Fibroblast of lung (primary cell): ENCODE measurements around the gene ARPC5. TPM values are rescaled to one million over a fixed set of nuclear protein-coding genes. Genes with fewer than 3 reads are reported as not detected.

Experiments
- DNase-seq, 2 donors: peaks; one replicate each; pipeline versions ENCODE4 v3.0.0 to v3.0.0-alpha.2; 2010; ENCODE audit warnings: low read depth in 2 of 2
- H2AFZ ChIP-seq: 2 replicates; pipeline ENCODE4 v1.5.1; 2012; ENCODE audit warnings: low read length, control low read depth, inconsistent platforms
- H3K27ac ChIP-seq: 2 replicates; pipeline ENCODE4 v1.5.1; 2011; ENCODE audit warnings: low read length, control low read depth; ENCODE audit not compliant: insufficient read depth
- H3K27me3 ChIP-seq: 2 replicates; pipeline ENCODE4 v1.5.1; 2011; ENCODE audit warnings: mild to moderate bottlenecking, low read length; ENCODE audit not compliant: control insufficient read depth, insufficient read depth
- H3K36me3 ChIP-seq: 2 replicates; pipeline ENCODE4 v1.5.1; 2011; ENCODE audit warnings: low read length; ENCODE audit not compliant: control insufficient read depth, insufficient read depth
- H3K4me1 ChIP-seq: 2 replicates; pipeline ENCODE4 v1.5.1; 2011; ENCODE audit warnings: low read length; ENCODE audit not compliant: control insufficient read depth, insufficient read depth; ENCODE audit errors: extremely low read depth
- H3K4me2 ChIP-seq: 2 replicates; pipeline ENCODE4 v1.5.1; 2011; ENCODE audit warnings: low read length, control low read depth; ENCODE audit not compliant: insufficient read depth; ENCODE audit errors: extremely low read depth
- H3K4me3 ChIP-seq, 4 experiments: fragments of 200-600 bp in 1 of 4; sonication (generic) in 1 of 4; replicated peaks in 1 of 4; 2 replicates each; pipeline ENCODE4 v1.5.1; 2011 to 2016; ENCODE audit warnings: low read length in 4 of 4, low read depth in 3 of 4, mild to moderate bottlenecking in 3 of 4, control low read depth in 2 of 4, inconsistent platforms in 1 of 4, mixed read lengths in 1 of 4; ENCODE audit not compliant: insufficient read depth in 1 of 4; ENCODE audit errors: control extremely low read depth in 1 of 4
- H3K79me2 ChIP-seq: 2 replicates; pipeline ENCODE4 v1.5.1; 2012; ENCODE audit warnings: mild to moderate bottlenecking, low read length, inconsistent platforms; ENCODE audit not compliant: control insufficient read depth, insufficient read depth
- H3K9ac ChIP-seq: 2 replicates; pipeline ENCODE4 v1.5.1; 2011; ENCODE audit warnings: mild to moderate bottlenecking, low read length, control low read depth; ENCODE audit not compliant: insufficient read depth
- H3K9me3 ChIP-seq: 2 replicates; pipeline ENCODE4 v1.5.1; 2012; ENCODE audit warnings: low read depth, low read length; ENCODE audit not compliant: control insufficient read depth, insufficient read depth
- H4K20me1 ChIP-seq: 2 replicates; pipeline ENCODE4 v1.5.1; 2011; ENCODE audit warnings: low read length; ENCODE audit not compliant: control insufficient read depth, insufficient read depth; ENCODE audit errors: extremely low read depth
- EZH2 ChIP-seq: IDR thresholded peaks from 2 replicates; pipeline ENCODE4 v1.5.1; 2012; ENCODE audit warnings: low read length, control low read depth, mild to moderate bottlenecking; ENCODE audit errors: missing control alignments
- polyA plus RNA-seq, 2 donors: library from polyadenylated mRNA; depleted of rRNA in 1 of 2; stranded (reverse) in 1 of 2; unstranded in 1 of 2; fragments of >200 nt; gene quantifications; 2 replicates each; pipeline ENCODE4 v1.2.1, GENCODE V29; 2011 to 2012; ENCODE audit warnings: missing spikeins in 1 of 2
- total RNA-seq: library from RNA; depleted of rRNA; stranded (reverse); fragments of >200 nt; gene quantifications from 2 replicates; pipeline ENCODE4 v1.2.1, GENCODE V29; 2014
- TF ChIP-seq, protein P1 (sequence below), 2 donors: IDR thresholded peaks in 1 of 2; conservative IDR thresholded peaks in 1 of 2; 1 replicate in 1 of 2; 2 replicates in 1 of 2; pipeline ENCODE4 v1.5.1; 2011 to 2012; ENCODE audit warnings: low read length in 2 of 2, control low read depth in 1 of 2, inconsistent platforms in 1 of 2, low read depth in 1 of 2, mild to moderate bottlenecking in 1 of 2

ARPC5 gene
- total and polyA plus RNA-seq, 2 donors (not counting 1 experiment from before 2014, with no cell fraction given) = 142 to 350 TPM

DNA sequence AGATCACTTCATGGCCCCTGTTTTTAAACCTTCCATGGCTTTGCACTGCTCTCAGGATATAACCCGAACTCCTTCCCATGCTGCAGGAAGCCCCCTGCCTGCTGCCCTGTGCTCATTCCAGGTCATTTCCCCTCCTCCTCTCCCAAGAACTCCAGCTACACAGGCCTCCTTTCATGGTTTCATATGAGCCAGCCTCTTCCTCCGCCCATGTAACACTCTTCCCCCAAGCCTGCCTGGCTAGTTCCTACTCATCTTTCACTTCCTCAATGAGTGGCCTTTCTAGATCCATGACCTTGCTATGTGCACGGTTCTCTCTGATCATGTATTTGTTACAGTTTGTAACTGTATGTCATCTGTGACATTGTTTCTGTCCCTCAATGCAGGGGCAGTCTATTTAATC is 42.2 kb downstream of the ARPC5 start:
- Histone ChIP-seq H4K20me1 (no peaks in the 10 kb centered on the region), H3K9me3 (no peaks in the 10 kb centered on the region), H3K79me2 (no peaks in the 10 kb centered on the region), H3K27ac (no peak overlapping the region), H3K4me1 (no peaks in the 10 kb centered on the region), H3K36me3 (no peaks in the 10 kb centered on the region), H3K4me2 (no peak overlapping the region), H2AFZ (no peak overlapping the region), H3K27me3 (no peaks in the 10 kb centered on the region), H3K4me3 (no peak overlapping the region), H3K9ac (no peak overlapping the region)
- no peak for DNase-seq
- TF ChIP-seq EZH2 = no peak
- TF ChIP-seq, protein P1, sequence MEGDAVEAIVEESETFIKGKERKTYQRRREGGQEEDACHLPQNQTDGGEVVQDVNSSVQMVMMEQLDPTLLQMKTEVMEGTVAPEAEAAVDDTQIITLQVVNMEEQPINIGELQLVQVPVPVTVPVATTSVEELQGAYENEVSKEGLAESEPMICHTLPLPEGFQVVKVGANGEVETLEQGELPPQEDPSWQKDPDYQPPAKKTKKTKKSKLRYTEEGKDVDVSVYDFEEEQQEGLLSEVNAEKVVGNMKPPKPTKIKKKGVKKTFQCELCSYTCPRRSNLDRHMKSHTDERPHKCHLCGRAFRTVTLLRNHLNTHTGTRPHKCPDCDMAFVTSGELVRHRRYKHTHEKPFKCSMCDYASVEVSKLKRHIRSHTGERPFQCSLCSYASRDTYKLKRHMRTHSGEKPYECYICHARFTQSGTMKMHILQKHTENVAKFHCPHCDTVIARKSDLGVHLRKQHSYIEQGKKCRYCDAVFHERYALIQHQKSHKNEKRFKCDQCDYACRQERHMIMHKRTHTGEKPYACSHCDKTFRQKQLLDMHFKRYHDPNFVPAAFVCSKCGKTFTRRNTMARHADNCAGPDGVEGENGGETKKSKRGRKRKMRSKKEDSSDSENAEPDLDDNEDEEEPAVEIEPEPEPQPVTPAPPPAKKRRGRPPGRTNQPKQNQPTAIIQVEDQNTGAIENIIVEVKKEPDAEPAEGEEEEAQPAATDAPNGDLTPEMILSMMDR (conservative IDR thresholded peaks at IDR 0.05 in 1 of 2, IDR thresholded peaks at IDR 0.05 in 1 of 2; ENCODE audit: low read depth in 1 of 2, low read length in 2 of 2) = no peak

DNA sequence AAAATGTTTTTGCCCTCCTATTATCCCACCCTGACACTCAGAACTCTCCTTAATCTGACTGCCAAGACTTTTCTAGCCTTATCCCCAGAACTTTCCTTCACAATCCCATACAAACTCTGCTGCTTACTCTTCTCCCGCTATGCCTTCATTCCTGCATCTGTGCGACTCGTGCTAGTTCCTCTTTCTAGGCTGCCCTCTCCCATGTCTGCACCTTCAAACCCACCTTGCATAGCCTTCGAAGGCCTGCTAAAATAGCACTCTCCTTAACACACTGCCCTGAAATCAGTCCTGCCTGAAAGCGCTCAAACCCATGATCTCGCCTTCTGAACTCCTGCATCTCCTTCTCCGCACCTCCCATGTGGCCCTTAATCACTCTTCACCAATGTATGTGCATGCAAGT is 42.9 kb downstream of the ARPC5 start:
- no peaks in the 10 kb centered on the region for H3K27me3 ChIP-seq
- TF ChIP-seq, protein P1 (conservative IDR thresholded peaks at IDR 0.05 in 1 of 2, IDR thresholded peaks at IDR 0.05 in 1 of 2; ENCODE audit: low read depth in 1 of 2, low read length in 2 of 2) = no peak
- no peak for TF ChIP-seq EZH2
- H3K9ac ChIP-seq = no peak overlapping the region
- no peak overlapping the region for H3K4me3 ChIP-seq
- H3K79me2 ChIP-seq = no peaks in the 10 kb centered on the region
- no peak for DNase-seq
- H3K9me3 ChIP-seq = no peaks in the 10 kb centered on the region
- no peaks in the 10 kb centered on the region for H4K20me1 ChIP-seq
- no peak overlapping the region for H2AFZ ChIP-seq
- H3K4me1 ChIP-seq = no peaks in the 10 kb centered on the region
- no peaks in the 10 kb centered on the region for H3K36me3 ChIP-seq
- no peak overlapping the region for H3K4me2 ChIP-seq
- H3K27ac ChIP-seq = no peak overlapping the region

DNA sequence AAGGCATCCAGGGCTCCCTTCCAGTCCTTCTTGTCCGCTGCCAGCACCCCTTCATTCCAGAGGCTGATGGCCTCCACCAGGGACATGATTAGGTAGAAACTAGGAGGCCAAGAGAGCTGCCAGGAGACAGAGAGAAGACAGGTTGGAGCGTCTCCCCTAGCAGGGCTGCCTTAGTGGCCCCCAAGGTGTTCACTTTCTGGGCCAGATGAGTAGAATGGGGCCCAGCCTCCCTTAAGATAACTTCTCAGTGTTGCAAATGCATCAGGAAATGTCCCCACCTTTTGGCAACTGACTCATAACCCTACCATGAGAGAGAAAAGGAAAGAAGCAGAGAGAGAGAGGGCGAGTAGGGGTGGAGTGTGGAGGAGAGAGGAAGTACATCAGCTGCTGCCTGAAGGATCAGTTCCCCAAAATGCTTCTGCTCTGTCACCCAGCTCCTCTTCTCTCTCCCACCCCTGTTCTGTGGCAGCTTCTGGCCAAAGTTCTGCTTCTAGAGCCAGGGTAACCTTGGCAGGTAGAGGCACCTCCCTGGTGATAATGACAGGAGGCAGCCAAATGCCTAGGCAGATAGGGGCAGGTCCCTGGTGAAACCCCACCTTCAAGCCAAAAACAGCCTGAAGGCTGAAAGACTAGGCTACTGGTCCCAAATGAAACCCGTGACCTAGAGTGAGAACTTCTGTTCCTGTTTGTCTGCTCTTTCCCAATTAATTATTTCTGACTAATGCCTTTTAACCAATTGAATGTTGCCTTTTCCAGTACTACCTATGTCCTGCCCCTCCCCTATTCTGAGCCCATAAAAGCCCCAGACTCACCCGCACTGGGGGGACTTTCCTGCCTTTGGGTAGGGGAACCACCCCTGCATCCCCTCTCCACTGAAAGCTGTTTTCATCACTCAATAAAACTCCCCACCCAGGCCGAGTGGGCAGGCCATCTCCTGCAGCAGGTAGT is 45.1 kb downstream of the ARPC5 start, which contains the start of gene NCF2:
Gene NCF2, minus strand, starts transcription at position 216 of the 948 bp plus-strand sequence. Its CDS starts 130 bp downstream, at position 86.
- H3K79me2 ChIP-seq = no peaks in the 10 kb centered on the region
- TF ChIP-seq, protein P1 (conservative IDR thresholded peaks at IDR 0.05 in 1 of 2, IDR thresholded peaks at IDR 0.05 in 1 of 2; ENCODE audit: low read depth in 1 of 2, low read length in 2 of 2) = no peak
- TF ChIP-seq EZH2 = no peak
- H3K4me3 ChIP-seq = no peak within 1 kb of the TSS
- no peak within 1 kb of the TSS for H2AFZ ChIP-seq
- no peak within 1 kb of the TSS for H3K27ac ChIP-seq
- no peak for DNase-seq
- H3K4me2 ChIP-seq = no peak within 1 kb of the TSS
- no peak within 1 kb of the TSS for H3K9ac ChIP-seq
- no peaks in the 10 kb centered on the region for H3K36me3 ChIP-seq
- no peaks in the 10 kb centered on the region for H3K9me3 ChIP-seq
- H3K4me1 ChIP-seq = no peaks in the 10 kb centered on the region
- H4K20me1 ChIP-seq = no peaks in the 10 kb centered on the region
- H3K27me3 ChIP-seq = no peaks in the 10 kb centered on the region
